Psoas muscle (tissue), 8 donors: Measurements from ENCODE around the gene NRM. TPM values are rescaled to one million over a fixed set of nuclear protein-coding genes. Genes with fewer than 3 reads are reported as not detected.
A peak's percentile ranks its signal among the peaks of the same experiment; 100 is the strongest.

Experiments used
- ATAC-seq, 4 donors: fragments of 200-7000 bp; cut with Tn5 transposase; one replicate each; pipeline ENCODE4 v1.9.1; 2020; ENCODE audit warnings: moderate library complexity in 3 of 4, mild to moderate bottlenecking in 2 of 4
- DNase-seq, 2 donors: peaks; one replicate each; pipeline ENCODE4 v3.0.0-alpha.2; 2020
- H3K27ac ChIP-seq: fragments of 200-600 bp; one replicate; pipeline ENCODE4 v1.8.0; 2022
- H3K27me3 ChIP-seq, 3 donors: fragments of 200-600 bp in 1 of 3; one replicate each; pipeline versions ENCODE4 v1.6.1 to v1.8.0; 2013 to 2022; ENCODE audit warnings: low read length in 2 of 3, mild to moderate bottlenecking in 2 of 3, moderate library complexity in 1 of 3; ENCODE audit not compliant: insufficient read depth in 3 of 3
- H3K36me3 ChIP-seq, 2 donors: fragments of 200-600 bp in 1 of 2; one replicate each; pipeline versions ENCODE4 v1.6.1 to v1.8.0; 2013 to 2022; ENCODE audit warnings: low read depth in 1 of 2, mild to moderate bottlenecking in 1 of 2, moderate library complexity in 1 of 2; ENCODE audit not compliant: insufficient read depth in 1 of 2
- H3K4me1 ChIP-seq: fragments of 200-600 bp; one replicate; pipeline ENCODE4 v1.8.0; 2022
- H3K4me3 ChIP-seq: fragments of 200-600 bp; one replicate; pipeline ENCODE4 v1.8.0; 2022; ENCODE audit warnings: mild to moderate bottlenecking
- H3K9me3 ChIP-seq: fragments of 200-600 bp; one replicate; pipeline ENCODE4 v1.8.0; 2022
- CTCF ChIP-seq: fragments of 200-600 bp; IDR thresholded peaks from one replicate; pipeline ENCODE4 v1.8.0; 2022; ENCODE audit warnings: antibody characterized with exemption
- WGBS, 3 donors: extraction: QIAGEN DNeasy Blood & Tissue Kit; methylation state at CpG; one replicate each; pipeline versions ENCODE4 v1.1.6 to v1.1.7; 2013; 5-methylcytosine and 5-hydroxymethylcytosine counted together
- intact Hi-C, 2 donors: fragments of 100-400 bp; cut with DNase I; formaldehyde crosslinking; loops; one replicate each; pipeline versions ENCODE4 v1.11.0 to v1.14.2; 2022
- polyA plus RNA-seq, 3 donors: library from polyadenylated mRNA; stranded (reverse); fragments of 200-250 nt; gene quantifications; one replicate each; pipeline ENCODE4 v1.2.3, GENCODE V29; 2013
- total RNA-seq, 4 donors: library from RNA; stranded (reverse); fragmentation: NEBNext Ultra II Directional in 2 of 4; extraction: Animal tissue kit (Norgen Biotek cat#: 25700) in 2 of 4; gene quantifications; one replicate each; pipeline versions ENCODE4 v1.2.1 to v1.2.4, GENCODE V29; 2021 to 2023
- donor health status: healthy with polysubstance abuse.
- donor health status: DM: no; HTN: no; CAD: no; lungs with moderate emphysema.
- donor health status: Bipolar disorder and iron deficiency.
- donor health status: healthy.
- donor health status: DM: yes; HTN: yes; CAD: no.
- donor health status: DM: no; HTN: no; CAD: no.
- donor health status: DM: no; HTN: no; CAD: no.
- donor health status: DM: yes; HTN: yes; CAD: no.

The NRM gene
- total and polyA plus RNA-seq, 7 donors: 1.8 to 4.1 (median 2.4) TPM

GRCh38 chr6:30709101-30709868 is 18.5 kb upstream of the NRM start:
- Histone ChIP-seq H3K36me3 (peaks cover 0 to 77% of the 10 kb centered on the region in 2 donors), H3K27me3 (no peaks in the 10 kb centered on the region), H3K27ac (no peak overlapping the region), H3K9me3 (no peaks in the 10 kb centered on the region), H3K4me3 (no peak overlapping the region), H3K4me1 (no peaks in the 10 kb centered on the region)
- no peak for TF ChIP-seq CTCF
- 95 to 100% (median 98%) methylated on average over 2 of the region's 2 CpGs for WGBS, 3 donors
- intact Hi-C loops: no loop called here
- ATAC-seq: no peak
- no peak for DNase-seq

- no peak for ATAC-seq
- Histone ChIP-seq H3K27ac (no peak overlapping the region), H3K4me1 (no peaks in the 10 kb centered on the region), H3K4me3 (no peak overlapping the region), H3K27me3 (no peaks in the 10 kb centered on the region), H3K36me3 (peaks cover 0 to 76% of the 10 kb centered on the region in 2 donors), H3K9me3 (no peaks in the 10 kb centered on the region)
- DNase-seq: no peak
- 58 to 72% (median 68%) methylated on average over 6 of the region's 6 CpGs for WGBS, 3 donors
- no peak for TF ChIP-seq CTCF
- intact Hi-C loops: no loop called here
These were observed 16.6 kb upstream of the NRM start for GRCh38 chr6:30707281-30707850.

- H3K9me3 ChIP-seq: no peaks in the 10 kb centered on the region
- intact Hi-C loops: no loop called here
- ATAC-seq: peak; percentile 64 to 94 (median 86)
- H3K36me3 ChIP-seq: peaks cover 0 to 74% of the 10 kb centered on the region in 2 donors
- WGBS, 3 donors: 44 to 59% (median 50%) methylated on average over 4 of the region's 4 CpGs
- H3K4me1 ChIP-seq: no peaks in the 10 kb centered on the region
- TF ChIP-seq CTCF: no peak
- no peak for DNase-seq
- H3K27ac ChIP-seq: no peak overlapping the region
- no peak overlapping the region for H3K4me3 ChIP-seq
- no peaks in the 10 kb centered on the region for H3K27me3 ChIP-seq
These were observed 14.8 kb upstream of the NRM start for GRCh38 chr6:30705620-30706019.

- TF ChIP-seq CTCF: no peak
- Histone ChIP-seq H3K27me3 (no peaks in the 10 kb centered on the region), H3K4me3 (no peak overlapping the region), H3K4me1 (no peaks in the 10 kb centered on the region), H3K27ac (no peak overlapping the region), H3K36me3 (peaks cover 0 to 74% of the 10 kb centered on the region in 2 donors), H3K9me3 (no peaks in the 10 kb centered on the region)
- ATAC-seq (no peak), DNase-seq (no peak)
- WGBS, 3 donors: 92 to 93% (median 93%) methylated on average over 4 of the region's 4 CpGs
- intact Hi-C loops: no loop called here
These were observed 13.0 kb upstream of the NRM start for GRCh38 chr6:30703821-30704220.
